ENCODE measurements around the gene SF3A1.

Gene SF3A1

GRCh38 chr22:30385942-30386341, 29.2 kb upstream of the SF3A1 start:
- no peak for DNase-seq

DNA sequence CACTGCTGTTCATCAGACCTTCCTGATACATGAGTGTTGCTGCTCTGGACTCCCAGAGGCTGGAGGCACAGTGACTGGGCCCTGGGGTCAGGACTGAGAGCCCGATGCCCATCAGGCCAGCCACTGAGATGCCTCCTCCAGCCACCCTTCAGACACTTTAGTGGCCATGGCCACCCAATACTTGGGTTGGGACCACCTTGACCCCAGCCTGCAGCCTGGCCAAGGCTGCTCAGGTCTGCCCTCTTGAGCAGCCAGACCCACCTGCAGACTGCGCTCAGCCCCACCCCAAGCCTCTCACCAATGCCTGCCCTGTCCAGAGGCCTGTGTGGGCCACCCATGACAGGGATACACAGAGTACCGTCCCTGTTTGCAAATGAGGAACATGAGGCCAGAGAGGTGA, 26.4 kb upstream of the SF3A1 start:
- DNase-seq, result no peak

DNA sequence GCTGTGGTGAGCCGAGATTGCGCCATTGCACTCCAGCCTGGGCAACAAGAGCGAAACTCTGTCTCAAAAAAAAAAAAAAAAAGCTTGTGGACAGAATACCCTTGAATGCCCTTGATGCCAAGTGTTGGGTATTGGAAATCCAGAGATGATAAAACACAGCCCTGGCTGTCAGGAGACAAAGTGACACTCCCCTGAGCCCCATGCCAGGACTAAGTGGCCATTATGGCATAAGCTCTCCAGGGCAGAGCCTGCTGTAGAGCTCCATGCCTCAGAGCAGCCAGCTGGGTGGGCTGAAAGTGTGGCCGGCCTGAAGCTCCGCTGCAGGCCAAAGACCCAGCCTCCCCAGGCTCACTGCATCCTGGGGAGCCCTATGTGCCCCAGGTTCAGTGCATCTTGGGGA, 25.6 kb upstream of the SF3A1 start:
- no peak for DNase-seq

DNA sequence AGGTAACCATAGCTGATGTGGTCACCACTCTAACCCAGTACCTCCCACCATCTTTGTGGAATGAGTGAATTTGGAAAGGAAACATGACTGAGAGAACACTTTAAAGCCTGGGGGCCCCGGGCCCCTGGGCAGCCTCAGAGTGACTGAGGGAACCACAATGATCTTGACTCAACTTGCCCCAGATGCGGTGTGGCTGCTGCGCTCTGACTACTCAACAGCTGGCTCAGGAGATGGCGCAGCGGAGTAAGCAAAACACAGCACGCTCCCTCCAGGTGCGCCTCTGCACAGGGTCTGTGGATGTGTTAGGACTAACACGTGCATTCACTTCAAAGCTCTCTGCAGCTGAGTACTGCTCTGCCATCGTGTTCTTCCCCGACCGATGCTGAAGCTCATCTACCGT, 24.6 kb upstream of the SF3A1 start:
- DNase-seq, result no peak

- DNase-seq, result no peak
These were observed 23.3 kb upstream of the SF3A1 start for GRCh38 chr22:30380011-30380410.

DNA sequence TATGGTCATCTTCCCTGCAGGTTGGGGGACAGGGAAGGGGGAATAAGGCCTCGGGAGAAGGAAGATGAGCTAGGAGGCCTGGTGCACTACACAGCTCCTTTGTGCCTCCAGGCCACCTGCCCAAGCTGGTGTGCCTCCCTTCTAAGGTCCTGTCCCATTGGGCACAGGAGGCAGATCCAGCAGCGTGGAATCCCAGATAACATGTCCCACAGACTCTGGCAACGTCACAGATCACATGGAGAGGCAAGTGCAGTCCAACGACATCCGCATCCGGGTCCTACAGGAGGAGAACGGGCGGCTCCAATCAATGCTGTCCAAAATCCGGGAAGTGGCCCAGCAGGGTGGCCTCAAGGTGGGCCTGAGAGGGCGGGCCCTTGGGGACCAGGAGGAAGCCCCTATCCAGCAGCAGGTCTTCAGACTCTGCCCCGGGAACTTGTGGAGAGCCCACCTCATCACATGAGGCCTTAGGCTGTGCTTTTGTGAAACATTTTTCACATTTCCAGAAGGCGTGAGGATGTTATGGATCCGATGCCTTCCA, 18.7 kb upstream of the SF3A1 start:
- DNase-seq, result no peak

GRCh38 chr22:30373331-30374325, 16.9 kb upstream of the SF3A1 start:
- no peak for DNase-seq

GRCh38 chr22:30372915-30373314, 16.2 kb upstream of the SF3A1 start:
- no peak for DNase-seq

GRCh38 chr22:30371981-30372380, 15.3 kb upstream of the SF3A1 start:
- no peak for DNase-seq

DNA sequence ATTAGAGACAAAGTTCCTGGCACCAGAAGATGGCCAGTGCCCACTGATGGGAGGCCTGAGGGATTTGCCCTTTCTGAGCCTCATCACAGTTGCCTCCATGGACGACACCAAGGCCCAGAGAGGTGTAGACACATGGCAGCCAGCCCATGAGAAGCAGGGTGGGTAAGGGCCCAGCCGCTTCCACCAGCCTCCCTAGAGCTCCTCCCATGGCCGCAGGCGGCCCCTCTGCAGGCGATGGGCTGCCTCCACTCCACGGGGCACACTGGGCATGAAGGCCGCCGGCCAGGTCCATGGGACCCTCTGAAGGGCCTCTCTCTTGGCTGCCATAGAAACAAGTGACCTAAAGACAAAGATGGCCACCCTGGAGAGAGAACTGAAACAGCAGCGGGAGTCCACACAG, 14.6 kb upstream of the SF3A1 start:
- no peak for DNase-seq

GRCh38 chr22:30370641-30371230, 14.0 kb upstream of the SF3A1 start:
- DNase-seq, result no peak

DNA sequence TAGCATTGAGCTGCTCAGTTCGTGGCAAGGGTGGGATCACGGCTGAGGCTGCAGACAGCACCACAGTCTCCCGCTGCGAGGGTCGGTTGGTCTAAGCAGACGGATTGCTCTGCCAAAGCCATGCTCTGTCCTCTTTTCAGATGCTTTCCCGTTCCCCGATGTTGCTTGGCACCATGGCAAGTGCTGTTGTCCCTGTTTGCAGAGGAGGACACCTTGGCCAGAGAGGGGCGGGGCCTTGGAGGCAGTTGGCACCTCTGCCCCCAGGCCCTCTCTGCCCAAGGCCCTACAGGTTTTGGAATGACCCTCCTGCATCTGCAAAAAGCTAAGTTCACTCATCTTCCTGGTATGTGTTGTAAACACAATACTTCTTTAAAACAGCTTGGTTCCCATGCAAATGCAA, 11.7 kb upstream of the SF3A1 start:
- no peak for DNase-seq

GRCh38 chr22:30365891-30366290, 9.2 kb upstream of the SF3A1 start:
- no peak for DNase-seq

DNA sequence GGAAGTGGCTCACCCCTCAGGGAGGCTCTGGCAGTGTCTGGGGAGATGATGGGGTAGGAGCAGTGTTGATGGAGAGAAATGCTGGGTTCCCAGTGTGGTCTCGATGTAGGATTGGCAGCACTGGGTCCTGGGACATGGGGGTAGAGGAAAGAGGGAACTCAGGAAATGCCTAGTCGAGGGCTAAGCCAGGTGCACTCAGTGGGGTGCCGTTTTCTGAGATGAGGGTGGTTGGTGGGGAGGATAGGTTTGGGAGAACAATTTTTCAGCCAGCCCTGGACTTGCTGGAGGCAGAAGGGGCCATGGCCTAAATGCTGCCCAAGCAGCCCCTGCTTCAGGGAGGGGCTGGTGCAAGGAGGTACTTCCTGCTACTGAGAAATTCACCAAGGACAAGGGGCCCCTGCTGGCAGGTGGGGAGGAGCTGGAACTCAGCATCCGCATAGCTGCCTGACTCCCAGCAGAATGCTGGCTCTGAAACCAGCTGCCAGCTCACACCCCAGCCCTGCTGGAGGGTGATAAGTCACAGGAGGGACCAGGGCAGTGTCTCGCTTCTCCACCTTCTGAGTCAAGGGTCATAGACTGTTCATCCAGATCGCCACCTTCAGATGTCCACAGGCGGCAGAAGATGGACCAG, 6.1 kb upstream of the SF3A1 start:
- no peak for DNase-seq

DNA sequence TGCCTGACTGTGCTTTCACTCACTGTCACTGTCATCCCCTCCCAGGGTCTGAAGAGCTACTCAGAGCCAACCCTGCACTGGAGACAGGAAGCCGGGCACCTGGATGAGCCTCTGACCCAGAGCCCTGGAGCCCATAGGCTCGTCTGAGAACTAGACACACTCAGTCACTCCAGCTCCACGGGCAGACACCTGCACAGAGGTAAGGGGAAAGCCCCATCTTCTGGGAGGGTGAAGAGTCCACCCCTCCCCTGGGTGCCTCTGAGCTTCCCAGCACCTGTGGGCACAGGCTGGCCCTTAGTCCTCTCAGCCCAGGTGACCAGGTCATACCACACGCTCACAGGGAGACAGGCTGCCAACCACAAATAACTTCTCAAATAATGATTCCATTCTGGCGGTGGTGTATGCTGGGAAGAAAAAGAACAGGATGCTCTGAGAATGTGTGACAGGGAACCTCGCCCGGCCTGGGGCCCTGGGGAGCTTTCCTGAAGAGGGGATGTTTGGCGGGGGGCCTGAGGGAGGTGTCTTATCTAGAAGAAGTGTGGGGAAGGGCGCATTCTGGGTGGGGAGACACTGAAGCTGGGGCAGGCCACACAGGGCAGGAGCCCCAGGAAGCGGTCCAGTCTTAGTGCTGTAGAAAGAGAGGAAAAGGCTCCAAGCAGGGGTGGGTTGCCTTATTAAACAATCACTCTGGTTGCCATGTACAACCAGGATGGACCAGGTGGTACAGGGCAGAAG, 5.4 kb upstream of the SF3A1 start:
- DNase-seq, result no peak

GRCh38 chr22:30358541-30358940, 1.8 kb upstream of the SF3A1 start:
- DNase-seq, result no peak

- DNase-seq, result no peak
These were observed 1.0 kb upstream of the SF3A1 start for GRCh38 chr22:30357650-30358215.

GRCh38 chr22:30357236-30357570, 509 bp upstream of the SF3A1 start:
- DNase-seq, result no peak

- DNase-seq, result no peak
These were observed 2.0 kb downstream of the SF3A1 start for GRCh38 chr22:30354644-30355043.

- no peak for DNase-seq
These were observed 5.5 kb downstream of the SF3A1 start for GRCh38 chr22:30351226-30351625.

- no peak for DNase-seq
These were observed 7.9 kb downstream of the SF3A1 start for GRCh38 chr22:30348809-30349208.

DNA sequence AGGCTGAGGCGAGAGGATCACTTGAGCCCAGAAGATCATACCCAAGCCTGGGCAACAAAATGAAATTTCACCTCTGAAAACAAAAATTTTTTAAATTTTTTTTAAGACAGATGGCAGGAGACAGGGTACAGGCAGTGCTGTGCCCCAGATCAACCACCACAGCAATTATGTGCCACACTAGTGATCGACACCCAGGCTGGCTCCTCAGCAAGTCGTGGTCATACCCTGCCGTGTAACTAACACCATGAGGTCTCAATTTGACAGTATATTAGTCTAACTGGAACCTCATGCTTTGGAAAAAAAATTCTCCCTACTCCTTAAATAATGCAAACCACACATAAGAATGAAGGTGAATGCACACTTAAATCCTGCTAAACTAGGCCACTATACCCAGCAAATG, 8.3 kb downstream of the SF3A1 start:
- DNase-seq, result no peak
